WTC11 (cell line): ENCODE data around the gene CIP2A. TPM values are rescaled to one million over a fixed set of nuclear protein-coding genes. Genes with fewer than 3 reads are reported as not detected.

Experiments
- ATAC-seq: fragments of 200-7000 bp; cut with Tn5 transposase; 2 replicates; pipeline ENCODE4 v1.10.0; 2021; ENCODE audit warnings: mild to moderate bottlenecking, moderate library complexity
- CTCF ChIA-PET: fragments of 300-600 bp; sonication (Branson Sonifier 250); formaldehyde crosslinking; loops from one replicate; lab custom pipeline; 2021; ENCODE audit warnings: antibody characterized with exemption; lab: Charles Lee
- POLR2A ChIA-PET: fragments of 350-600 bp; sonication (Branson Sonifier 250); formaldehyde crosslinking; loops from one replicate; lab custom pipeline; 2021; ENCODE audit warnings: antibody characterized with exemption; lab: Charles Lee
- DNase-seq: peaks from one replicate; pipeline ENCODE4 v3.0.0; 2021; ENCODE audit warnings: low spot score
- H3K27ac Mint-ChIP-seq: 2 replicates; pipeline ENCODE4 v1.8.0; 2021; ENCODE audit warnings: mixed read lengths
- H3K27me3 Mint-ChIP-seq: 2 replicates; pipeline ENCODE4 v1.8.0; 2021; ENCODE audit warnings: low read depth, mild to moderate bottlenecking, moderate library complexity, mixed read lengths
- H3K36me3 Mint-ChIP-seq: 2 replicates; pipeline ENCODE4 v1.8.0; 2021; ENCODE audit warnings: mixed read lengths
- H3K4me1 Mint-ChIP-seq: 2 replicates; pipeline ENCODE4 v1.8.0; 2022; ENCODE audit warnings: mixed read lengths
- H3K4me3 Mint-ChIP-seq: 2 replicates; pipeline ENCODE4 v1.8.0; 2021; ENCODE audit warnings: mild to moderate bottlenecking, moderate library complexity, mixed read lengths
- H3K9me3 Mint-ChIP-seq: 2 replicates; pipeline ENCODE4 v1.8.0; 2021; ENCODE audit warnings: mixed read lengths
- CREM ChIP-seq: sonication (generic); formaldehyde crosslinking; IDR thresholded peaks from 2 replicates; pipeline ENCODE4 v1.8.1; 2022; ENCODE audit warnings: mild to moderate bottlenecking, missing genetic modification reagents, moderate library complexity
- EMX1 ChIP-seq: fragments of 250-450 bp; sonication (Bioruptor Pico); IDR thresholded peaks from 2 replicates; pipeline ENCODE4 v1.8.0; 2021; ENCODE audit warnings: mild to moderate bottlenecking
- NFYB ChIP-seq: sonication (generic); formaldehyde crosslinking; conservative IDR thresholded peaks from 2 replicates; pipeline ENCODE4 v1.8.0; 2022; ENCODE audit warnings: low read depth, missing genetic modification reagents
- SMAD3 ChIP-seq: sonication (generic); formaldehyde crosslinking; IDR thresholded peaks from 2 replicates; pipeline ENCODE4 v1.8.0; 2022; ENCODE audit warnings: missing genetic modification reagents, mild to moderate bottlenecking, borderline replicate concordance
- SMAD4 ChIP-seq: sonication (generic); formaldehyde crosslinking; IDR thresholded peaks from 2 replicates; pipeline ENCODE4 v1.8.0; 2022; ENCODE audit warnings: mild to moderate bottlenecking, missing genetic modification reagents
- SOX15 ChIP-seq: fragments of 250-450 bp; sonication (Bioruptor Pico); IDR thresholded peaks from 2 replicates; pipeline ENCODE4 v1.9.0; 2021; ENCODE audit warnings: mild to moderate bottlenecking
- TCF7 ChIP-seq: sonication (generic); formaldehyde crosslinking; IDR thresholded peaks from 2 replicates; pipeline ENCODE4 v1.8.0; 2022; ENCODE audit warnings: mild to moderate bottlenecking, low read depth, missing genetic modification reagents, moderate library complexity
- TEAD4 ChIP-seq: sonication (generic); formaldehyde crosslinking; IDR thresholded peaks from 2 replicates; pipeline ENCODE4 v1.8.0; 2022; ENCODE audit warnings: mild to moderate bottlenecking, missing genetic modification reagents
- TP53 ChIP-seq: sonication (generic); formaldehyde crosslinking; IDR thresholded peaks from 2 replicates; pipeline ENCODE4 v1.8.1; 2023; ENCODE audit warnings: mild to moderate bottlenecking, missing genetic modification reagents
- ZNF121 ChIP-seq: sonication (generic); formaldehyde crosslinking; IDR thresholded peaks from 2 replicates; pipeline ENCODE4 v1.8.0; 2023; ENCODE audit warnings: missing genetic modification reagents
- ZNF263 ChIP-seq: sonication (generic); formaldehyde crosslinking; IDR thresholded peaks from 2 replicates; pipeline ENCODE4 v1.8.1; 2022; ENCODE audit warnings: low read depth, mild to moderate bottlenecking, moderate library complexity, missing genetic modification reagents
- total RNA-seq: library from RNA; stranded (reverse); gene quantifications from 3 replicates; pipeline ENCODE4 v1.2.3, GENCODE V29; 2021
- TF ChIP-seq, protein P1 (sequence below): sonication (generic); formaldehyde crosslinking; IDR thresholded peaks from 2 replicates; pipeline ENCODE4 v1.8.0; 2022; ENCODE audit warnings: mild to moderate bottlenecking, missing genetic modification reagents
- TF ChIP-seq, protein P2 (sequence below): sonication (generic); formaldehyde crosslinking; IDR thresholded peaks from 2 replicates; pipeline ENCODE4 v1.8.0; 2022; ENCODE audit warnings: mild to moderate bottlenecking, missing genetic modification reagents
- TF ChIP-seq, protein P3 (sequence below): sonication (generic); formaldehyde crosslinking; IDR thresholded peaks from 2 replicates; pipeline ENCODE4 v1.8.1; 2023; ENCODE audit warnings: mild to moderate bottlenecking, missing genetic modification reagents
- TF ChIP-seq, protein P4 (sequence below): fragments of 250-450 bp; sonication (Bioruptor Pico); IDR thresholded peaks from 2 replicates; pipeline ENCODE4 v1.9.0; 2021; ENCODE audit warnings: mild to moderate bottlenecking
- TF ChIP-seq, protein P5 (sequence below): sonication (generic); formaldehyde crosslinking; conservative IDR thresholded peaks from 2 replicates; pipeline ENCODE4 v1.8.1; 2023; ENCODE audit warnings: mild to moderate bottlenecking, low read depth, missing genetic modification reagents, moderate library complexity

Gene CIP2A
- total RNA-seq, 1 experiment from 2014 or later: 32.8 TPM

DNA sequence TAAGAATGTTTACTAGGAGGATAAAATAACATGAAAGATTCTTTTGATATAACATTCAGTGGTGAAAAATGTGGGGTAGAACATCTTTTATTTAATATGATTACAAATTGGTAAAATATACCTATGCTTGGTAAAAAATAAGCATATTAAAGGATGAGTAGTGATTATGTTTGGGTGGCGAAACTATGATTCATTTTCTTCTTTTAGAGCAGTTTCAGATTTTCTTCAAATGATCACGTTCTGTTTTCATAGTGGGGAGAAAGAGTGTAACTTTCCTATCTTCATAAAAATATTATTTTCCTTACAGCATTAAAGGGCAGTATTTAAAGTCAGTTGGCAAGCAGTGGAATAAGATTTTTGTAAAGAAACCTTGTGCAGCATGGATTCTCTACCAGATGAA lies 15.8 kb upstream of the CIP2A start (continued):
- TF ChIP-seq, protein P1, sequence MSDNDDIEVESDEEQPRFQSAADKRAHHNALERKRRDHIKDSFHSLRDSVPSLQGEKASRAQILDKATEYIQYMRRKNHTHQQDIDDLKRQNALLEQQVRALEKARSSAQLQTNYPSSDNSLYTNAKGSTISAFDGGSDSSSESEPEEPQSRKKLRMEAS (CRISPR knock-in tag): no peak
- TF ChIP-seq CREM: no peak
- TF ChIP-seq, protein P2, sequence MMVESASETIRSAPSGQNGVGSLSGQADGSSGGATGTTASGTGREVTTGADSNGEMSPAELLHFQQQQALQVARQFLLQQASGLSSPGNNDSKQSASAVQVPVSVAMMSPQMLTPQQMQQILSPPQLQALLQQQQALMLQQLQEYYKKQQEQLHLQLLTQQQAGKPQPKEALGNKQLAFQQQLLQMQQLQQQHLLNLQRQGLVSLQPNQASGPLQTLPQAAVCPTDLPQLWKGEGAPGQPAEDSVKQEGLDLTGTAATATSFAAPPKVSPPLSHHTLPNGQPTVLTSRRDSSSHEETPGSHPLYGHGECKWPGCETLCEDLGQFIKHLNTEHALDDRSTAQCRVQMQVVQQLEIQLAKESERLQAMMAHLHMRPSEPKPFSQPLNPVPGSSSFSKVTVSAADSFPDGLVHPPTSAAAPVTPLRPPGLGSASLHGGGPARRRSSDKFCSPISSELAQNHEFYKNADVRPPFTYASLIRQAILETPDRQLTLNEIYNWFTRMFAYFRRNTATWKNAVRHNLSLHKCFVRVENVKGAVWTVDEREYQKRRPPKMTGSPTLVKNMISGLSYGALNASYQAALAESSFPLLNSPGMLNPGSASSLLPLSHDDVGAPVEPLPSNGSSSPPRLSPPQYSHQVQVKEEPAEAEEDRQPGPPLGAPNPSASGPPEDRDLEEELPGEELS (CRISPR knock-in tag): no peak
- TF ChIP-seq SOX15 (CRISPR knock-in tag): no peak
- no peak for TF ChIP-seq ZNF121 (CRISPR knock-in tag)

DNA sequence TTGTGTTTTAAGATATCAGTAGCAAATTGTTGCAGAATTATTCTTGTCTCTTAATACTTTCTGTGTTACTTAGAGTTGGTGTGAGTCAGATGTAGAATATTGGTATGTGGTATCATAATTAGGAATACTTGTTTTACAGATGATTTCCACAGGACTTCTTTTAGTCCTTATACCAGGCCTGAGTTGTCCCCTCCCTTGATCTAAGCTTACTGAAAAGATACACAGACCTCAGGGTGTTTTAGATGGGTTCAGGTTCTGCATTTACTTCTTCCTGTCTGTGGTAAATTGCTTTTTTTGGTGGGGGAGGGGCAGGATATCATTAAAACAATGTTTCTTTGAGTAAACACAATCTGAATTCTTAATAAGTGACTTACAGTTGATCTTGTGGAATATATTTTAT lies 14.5 kb upstream of the CIP2A start:
- peaks cover 32% of the 10 kb centered on the region for H3K4me1 Mint-ChIP-seq
- peaks cover 14% of the 10 kb centered on the region for H3K36me3 Mint-ChIP-seq
- DNase-seq (no peak), ATAC-seq (no peak)
- TF ChIP-seq TEAD4: no peak
- no peak for TF ChIP-seq SMAD3 (CRISPR knock-in tag)
- TF ChIP-seq SMAD4 (CRISPR knock-in tag): no peak
- TF ChIP-seq NFYB (CRISPR knock-in tag): no peak
- TF ChIP-seq CREM: no peak
- no peak for TF ChIP-seq TCF7 (CRISPR knock-in tag)
- no peak for TF ChIP-seq ZNF263 (CRISPR knock-in tag)
- TF ChIP-seq EMX1: no peak
- H3K4me3 Mint-ChIP-seq: no peak overlapping the region
- H3K9me3 Mint-ChIP-seq: peaks cover 10% of the 10 kb centered on the region; the same call in 1 of the 2 replicates
- CTCF ChIA-PET: interaction anchor here (0.6 kb wide), 1 partner anchor 126 kb away, joined by 3 read pairs; no protein-coding TSS in a partner anchor
- peak overlapping the region; percentile 25; the same call in 1 of the 2 replicates for H3K27ac Mint-ChIP-seq
- no peaks in the 10 kb centered on the region for H3K27me3 Mint-ChIP-seq
- POLR2A ChIA-PET: interaction anchor here (3.0 kb wide), 1 partner anchor 15 kb away, joined by 13 read pairs; the partner anchor contains the start of genes CIP2A and DZIP3

DNA sequence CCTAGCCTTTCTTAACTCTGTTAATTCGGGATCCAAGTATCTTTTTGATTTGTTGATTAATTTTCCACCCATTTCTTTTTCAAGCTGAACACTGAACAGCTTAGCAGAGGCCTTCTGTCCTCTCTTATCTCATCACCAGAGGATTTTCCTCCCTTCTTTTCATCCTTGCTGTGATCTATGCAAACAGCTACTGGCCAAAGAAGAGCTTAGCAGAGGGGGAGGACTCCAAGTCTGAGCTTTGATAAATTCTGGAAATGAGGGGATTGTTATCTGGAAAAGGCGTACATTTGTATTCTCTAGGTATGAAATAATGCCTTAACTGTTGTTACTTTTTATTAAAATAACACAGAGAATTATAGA lies 13.7 kb upstream of the CIP2A start:
- TF ChIP-seq, protein P3, sequence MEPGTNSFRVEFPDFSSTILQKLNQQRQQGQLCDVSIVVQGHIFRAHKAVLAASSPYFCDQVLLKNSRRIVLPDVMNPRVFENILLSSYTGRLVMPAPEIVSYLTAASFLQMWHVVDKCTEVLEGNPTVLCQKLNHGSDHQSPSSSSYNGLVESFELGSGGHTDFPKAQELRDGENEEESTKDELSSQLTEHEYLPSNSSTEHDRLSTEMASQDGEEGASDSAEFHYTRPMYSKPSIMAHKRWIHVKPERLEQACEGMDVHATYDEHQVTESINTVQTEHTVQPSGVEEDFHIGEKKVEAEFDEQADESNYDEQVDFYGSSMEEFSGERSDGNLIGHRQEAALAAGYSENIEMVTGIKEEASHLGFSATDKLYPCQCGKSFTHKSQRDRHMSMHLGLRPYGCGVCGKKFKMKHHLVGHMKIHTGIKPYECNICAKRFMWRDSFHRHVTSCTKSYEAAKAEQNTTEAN: no peak
- TF ChIP-seq EMX1 (no peak), TP53 (CRISPR knock-in tag) (no peak), ZNF121 (CRISPR knock-in tag) (no peak), SMAD4 (CRISPR knock-in tag) (no peak)
- TF ChIP-seq, protein P4, sequence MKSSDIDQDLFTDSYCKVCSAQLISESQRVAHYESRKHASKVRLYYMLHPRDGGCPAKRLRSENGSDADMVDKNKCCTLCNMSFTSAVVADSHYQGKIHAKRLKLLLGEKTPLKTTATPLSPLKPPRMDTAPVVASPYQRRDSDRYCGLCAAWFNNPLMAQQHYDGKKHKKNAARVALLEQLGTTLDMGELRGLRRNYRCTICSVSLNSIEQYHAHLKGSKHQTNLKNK: no peak
- TF ChIP-seq, protein P5, sequence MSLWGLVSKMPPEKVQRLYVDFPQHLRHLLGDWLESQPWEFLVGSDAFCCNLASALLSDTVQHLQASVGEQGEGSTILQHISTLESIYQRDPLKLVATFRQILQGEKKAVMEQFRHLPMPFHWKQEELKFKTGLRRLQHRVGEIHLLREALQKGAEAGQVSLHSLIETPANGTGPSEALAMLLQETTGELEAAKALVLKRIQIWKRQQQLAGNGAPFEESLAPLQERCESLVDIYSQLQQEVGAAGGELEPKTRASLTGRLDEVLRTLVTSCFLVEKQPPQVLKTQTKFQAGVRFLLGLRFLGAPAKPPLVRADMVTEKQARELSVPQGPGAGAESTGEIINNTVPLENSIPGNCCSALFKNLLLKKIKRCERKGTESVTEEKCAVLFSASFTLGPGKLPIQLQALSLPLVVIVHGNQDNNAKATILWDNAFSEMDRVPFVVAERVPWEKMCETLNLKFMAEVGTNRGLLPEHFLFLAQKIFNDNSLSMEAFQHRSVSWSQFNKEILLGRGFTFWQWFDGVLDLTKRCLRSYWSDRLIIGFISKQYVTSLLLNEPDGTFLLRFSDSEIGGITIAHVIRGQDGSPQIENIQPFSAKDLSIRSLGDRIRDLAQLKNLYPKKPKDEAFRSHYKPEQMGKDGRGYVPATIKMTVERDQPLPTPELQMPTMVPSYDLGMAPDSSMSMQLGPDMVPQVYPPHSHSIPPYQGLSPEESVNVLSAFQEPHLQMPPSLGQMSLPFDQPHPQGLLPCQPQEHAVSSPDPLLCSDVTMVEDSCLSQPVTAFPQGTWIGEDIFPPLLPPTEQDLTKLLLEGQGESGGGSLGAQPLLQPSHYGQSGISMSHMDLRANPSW (CRISPR knock-in tag): no peak
- TF ChIP-seq, all 79 proteins: peak for 0
- ChIA-PET POLR2A (interaction anchor here (3.0 kb wide), 1 partner anchor 14 kb away, joined by 13 read pairs; the partner anchor contains the start of genes CIP2A and DZIP3), CTCF (interaction anchor here (0.9 to 1.6 kb wide), 3 partner anchors 14 to 215 kb away, joined by 3 to 5 read pairs (median 3); partner anchors contain the start of genes CIP2A and DZIP3)
- Mint-ChIP-seq H3K36me3 (peaks cover 14% of the 10 kb centered on the region), H3K4me3 (no peak overlapping the region), H3K27ac (peak overlapping the region; percentile 70), H3K9me3 (peaks cover 10% of the 10 kb centered on the region; the same call in 1 of the 2 replicates), H3K27me3 (no peaks in the 10 kb centered on the region), H3K4me1 (peaks cover 27% of the 10 kb centered on the region)
- DNase-seq (no peak), ATAC-seq (peak; percentile 38; the same call in 1 of the 2 replicates)
